Measurements from ENCODE around the gene NLK. TPM values are rescaled to one million over a fixed set of nuclear protein-coding genes. Genes with fewer than 3 reads are reported as not detected.

Gene NLK
- total RNA-seq, 1 experiment from 2014 or later = 12.8 TPM

DNA sequence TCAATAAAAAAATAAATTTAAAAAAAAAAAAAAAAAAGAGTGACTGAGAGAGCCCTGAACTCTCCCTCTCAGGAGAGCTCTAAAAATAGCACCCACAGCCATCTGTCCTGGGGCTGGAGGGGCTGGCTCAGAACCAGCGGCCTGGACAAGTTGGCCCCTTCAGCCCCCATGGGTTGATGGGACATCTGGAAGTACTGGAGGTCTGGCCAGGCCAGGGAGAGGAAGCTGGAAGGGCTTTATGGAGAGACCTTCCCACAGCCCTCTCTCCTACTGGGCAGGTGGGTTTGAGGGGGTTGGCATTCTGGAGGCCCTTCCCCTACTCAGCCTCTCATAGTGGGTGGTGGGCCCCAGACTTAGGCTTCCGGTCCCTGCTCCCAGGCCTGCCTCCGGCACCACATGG, 182.8 kb downstream of the NLK start:
- Histone ChIP-seq H3K36me3 (ENCODE audit: control insufficient read depth in 1 of 2, insufficient read depth in 2 of 2, low read length in 2 of 2) (no peaks in the 10 kb centered on the region), H3K27me3 (ENCODE audit: insufficient read depth, low read length) (no peaks in the 10 kb centered on the region), H3K9ac (ENCODE audit: low read length) (no peak overlapping the region), H2AFZ (ENCODE audit: low read depth, low read length, poor library complexity, severe bottlenecking) (no peak overlapping the region), H3K27ac (ENCODE audit: low read depth, low read length) (no peak overlapping the region), H3K9me3 (ENCODE audit: control insufficient read depth in 1 of 2, insufficient read depth in 1 of 2, low read depth in 1 of 2, low read length in 2 of 2) (no peaks in the 10 kb centered on the region), H3K79me2 (ENCODE audit: insufficient read depth, low read length) (no peaks in the 10 kb centered on the region), H3K4me3 (replicated peaks in 1 of 2; ENCODE audit: low read depth in 1 of 2, low read length in 2 of 2) (no peak overlapping the region), H4K20me1 (ENCODE audit: insufficient read depth) (no peaks in the 10 kb centered on the region), H3K4me1 (ENCODE audit: control insufficient read depth in 1 of 2, insufficient read depth in 2 of 2, low read length in 2 of 2) (peaks cover 1 to 38% of the 10 kb centered on the region in 2 experiments), H3K4me2 (ENCODE audit: low read length) (no peak overlapping the region), H3K9me2 (ENCODE audit: insufficient read depth) (no peaks in the 10 kb centered on the region)
- ChIA-PET RAD21 (ENCODE audit: low non-redundant PET in 1 of 2, low total read pairs in 2 of 2, uncharacterized antibody in 2 of 2, unreplicated experiment in 2 of 2) (no interaction called here), CTCF (no interaction called here), POLR2A (no interaction called here)
- no TSS peak for BruUV-seq (replicated peaks)
- ATAC-seq (no peak), DNase-seq (ENCODE audit: low read depth, low spot score) (no peak)
- TF ChIP-seq POLR2AphosphoS5 (IDR thresholded peaks at IDR 0.05; ENCODE audit: low read depth, low read length) = no peak
- TF ChIP-seq POLR2A (IDR thresholded peaks at IDR 0.05; ENCODE audit: borderline replicate concordance, extremely low read depth, insufficient read depth, insufficient read length) = no peak
- no peak for TF ChIP-seq RAD21 (IDR thresholded peaks at IDR 0.05; ENCODE audit: low read depth)
- no peak for TF ChIP-seq EZH2 (IDR thresholded peaks at IDR 0.05)
- TF ChIP-seq FOSL1 (IDR thresholded peaks at IDR 0.05; ENCODE audit: low read depth) = no peak
- no peak for TF ChIP-seq TCF7L2 (IDR thresholded peaks at IDR 0.05; ENCODE audit: borderline replicate concordance, extremely low read depth, insufficient read depth, insufficient read length)
- TF ChIP-seq, protein P1, sequence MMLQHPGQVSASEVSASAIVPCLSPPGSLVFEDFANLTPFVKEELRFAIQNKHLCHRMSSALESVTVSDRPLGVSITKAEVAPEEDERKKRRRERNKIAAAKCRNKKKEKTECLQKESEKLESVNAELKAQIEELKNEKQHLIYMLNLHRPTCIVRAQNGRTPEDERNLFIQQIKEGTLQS (IDR thresholded peaks at IDR 0.05) = no peak
- TF ChIP-seq SP1 (IDR thresholded peaks at IDR 0.05; ENCODE audit: low read depth) = no peak
- TF ChIP-seq ELF1 (IDR thresholded peaks at IDR 0.05; ENCODE audit: borderline replicate concordance, low read depth) = no peak
- intact Hi-C loops (cut with micrococcal nuclease) = no loop called here

DNA sequence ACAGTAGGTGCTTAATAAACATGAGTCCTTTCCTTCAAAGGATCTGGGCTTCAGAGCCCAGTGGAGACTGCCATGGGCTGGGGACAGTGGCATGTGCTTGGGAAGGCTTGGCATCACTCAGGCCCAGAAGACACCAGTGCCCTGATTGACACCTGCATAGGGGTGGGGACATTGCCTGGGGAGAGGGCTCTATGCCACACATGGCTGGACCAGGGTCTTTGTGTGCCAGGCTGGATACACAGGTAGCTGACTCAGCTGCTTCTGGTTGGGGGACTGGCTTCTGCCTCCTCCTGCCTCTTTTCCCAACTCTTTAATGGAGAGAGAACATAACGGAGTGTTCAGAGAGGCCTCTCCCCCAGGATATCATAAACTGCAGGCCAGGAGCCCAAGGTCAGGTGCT, 183.4 kb downstream of the NLK start:
- no peak overlapping the region for H3K4me2 ChIP-seq (ENCODE audit: low read length)
- ChIA-PET RAD21 (ENCODE audit: low non-redundant PET in 1 of 2, low total read pairs in 2 of 2, uncharacterized antibody in 2 of 2, unreplicated experiment in 2 of 2) (no interaction called here), CTCF (no interaction called here), POLR2A (no interaction called here)
- H3K27me3 ChIP-seq (ENCODE audit: insufficient read depth, low read length) = no peaks in the 10 kb centered on the region
- H3K79me2 ChIP-seq (ENCODE audit: insufficient read depth, low read length) = no peaks in the 10 kb centered on the region
- no peak overlapping the region for H2AFZ ChIP-seq (ENCODE audit: low read depth, low read length, poor library complexity, severe bottlenecking)
- no TSS peak for BruUV-seq (replicated peaks)
- no peak for ATAC-seq
- H3K4me3 ChIP-seq (replicated peaks in 1 of 2; ENCODE audit: low read depth in 1 of 2, low read length in 2 of 2) = no peak overlapping the region
- H3K4me1 ChIP-seq (ENCODE audit: control insufficient read depth in 1 of 2, insufficient read depth in 2 of 2, low read length in 2 of 2) = peaks cover 0 to 32% of the 10 kb centered on the region in 2 experiments
- DNase-seq (ENCODE audit: low read depth, low spot score) = no peak
- H3K27ac ChIP-seq (ENCODE audit: low read depth, low read length) = no peak overlapping the region
- H4K20me1 ChIP-seq (ENCODE audit: insufficient read depth) = no peaks in the 10 kb centered on the region
- no peaks in the 10 kb centered on the region for H3K9me3 ChIP-seq (ENCODE audit: control insufficient read depth in 1 of 2, insufficient read depth in 1 of 2, low read depth in 1 of 2, low read length in 2 of 2)
- TF ChIP-seq CEBPB (IDR thresholded peaks at IDR 0.05; ENCODE audit: low read depth) (no peak), SP1 (IDR thresholded peaks at IDR 0.05; ENCODE audit: low read depth) (no peak), FOSL1 (IDR thresholded peaks at IDR 0.05; ENCODE audit: low read depth) (no peak), SIN3A (IDR thresholded peaks at IDR 0.05; ENCODE audit: low read depth) (no peak), CBX3 (IDR thresholded peaks at IDR 0.05; ENCODE audit: low read depth) (no peak), TCF7L2 (IDR thresholded peaks at IDR 0.05; ENCODE audit: borderline replicate concordance, extremely low read depth, insufficient read depth, insufficient read length) (no peak)
- TF ChIP-seq, protein P1 (IDR thresholded peaks at IDR 0.05) = no peak
- TF ChIP-seq, protein P2, sequence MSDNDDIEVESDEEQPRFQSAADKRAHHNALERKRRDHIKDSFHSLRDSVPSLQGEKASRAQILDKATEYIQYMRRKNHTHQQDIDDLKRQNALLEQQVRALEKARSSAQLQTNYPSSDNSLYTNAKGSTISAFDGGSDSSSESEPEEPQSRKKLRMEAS (IDR thresholded peaks at IDR 0.05) = no peak
- TF ChIP-seq, protein P3, sequence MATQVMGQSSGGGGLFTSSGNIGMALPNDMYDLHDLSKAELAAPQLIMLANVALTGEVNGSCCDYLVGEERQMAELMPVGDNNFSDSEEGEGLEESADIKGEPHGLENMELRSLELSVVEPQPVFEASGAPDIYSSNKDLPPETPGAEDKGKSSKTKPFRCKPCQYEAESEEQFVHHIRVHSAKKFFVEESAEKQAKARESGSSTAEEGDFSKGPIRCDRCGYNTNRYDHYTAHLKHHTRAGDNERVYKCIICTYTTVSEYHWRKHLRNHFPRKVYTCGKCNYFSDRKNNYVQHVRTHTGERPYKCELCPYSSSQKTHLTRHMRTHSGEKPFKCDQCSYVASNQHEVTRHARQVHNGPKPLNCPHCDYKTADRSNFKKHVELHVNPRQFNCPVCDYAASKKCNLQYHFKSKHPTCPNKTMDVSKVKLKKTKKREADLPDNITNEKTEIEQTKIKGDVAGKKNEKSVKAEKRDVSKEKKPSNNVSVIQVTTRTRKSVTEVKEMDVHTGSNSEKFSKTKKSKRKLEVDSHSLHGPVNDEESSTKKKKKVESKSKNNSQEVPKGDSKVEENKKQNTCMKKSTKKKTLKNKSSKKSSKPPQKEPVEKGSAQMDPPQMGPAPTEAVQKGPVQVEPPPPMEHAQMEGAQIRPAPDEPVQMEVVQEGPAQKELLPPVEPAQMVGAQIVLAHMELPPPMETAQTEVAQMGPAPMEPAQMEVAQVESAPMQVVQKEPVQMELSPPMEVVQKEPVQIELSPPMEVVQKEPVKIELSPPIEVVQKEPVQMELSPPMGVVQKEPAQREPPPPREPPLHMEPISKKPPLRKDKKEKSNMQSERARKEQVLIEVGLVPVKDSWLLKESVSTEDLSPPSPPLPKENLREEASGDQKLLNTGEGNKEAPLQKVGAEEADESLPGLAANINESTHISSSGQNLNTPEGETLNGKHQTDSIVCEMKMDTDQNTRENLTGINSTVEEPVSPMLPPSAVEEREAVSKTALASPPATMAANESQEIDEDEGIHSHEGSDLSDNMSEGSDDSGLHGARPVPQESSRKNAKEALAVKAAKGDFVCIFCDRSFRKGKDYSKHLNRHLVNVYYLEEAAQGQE (IDR thresholded peaks at IDR 0.05; ENCODE audit: low read depth) = no peak
- no peaks in the 10 kb centered on the region for H3K36me3 ChIP-seq (ENCODE audit: control insufficient read depth in 1 of 2, insufficient read depth in 2 of 2, low read length in 2 of 2)
- H3K9ac ChIP-seq (ENCODE audit: low read length) = no peak overlapping the region
- intact Hi-C loops (cut with micrococcal nuclease) = no loop called here
- H3K9me2 ChIP-seq (ENCODE audit: insufficient read depth) = no peaks in the 10 kb centered on the region

Measured in HCT116 (cell line).